H4 (cell line): ENCODE results near the gene RGL4. TPM values are rescaled to one million over a fixed set of nuclear protein-coding genes. Genes with fewer than 3 reads are reported as not detected.

Experiments
- DNase-seq: peaks from one replicate; pipeline ENCODE4 v3.0.0-alpha.2; 2015; ENCODE audit warnings: low spot score
- total RNA-seq: library from RNA; depleted of rRNA; stranded (reverse); fragments of >200 nt; shearing (Covaris generic); gene quantifications from 2 replicates; pipeline ENCODE4 v1.2.3, GENCODE V29; 2014; rRNA removed

Gene RGL4
- total RNA-seq, 1 experiment from 2014 or later = not detected

GRCh38 chr22:23743303-23743705, 52.5 kb downstream of the RGL4 start:
- DNase-seq = no peak

- DNase-seq = no peak
Observed at GRCh38 chr22:23744001-23744400, 53.2 kb downstream of the RGL4 start.

GRCh38 chr22:23744485-23744884, 53.7 kb downstream of the RGL4 start:
- DNase-seq = no peak

- no peak for DNase-seq
Observed at GRCh38 chr22:23745791-23746190, 55.0 kb downstream of the RGL4 start.

Other genes with a start within 250 kb of the RGL4 start
- not detected in 2 replicates for gene IGLL1, start 110.7 kb upstream of the RGL4 start, total RNA-seq
- not detected in 2 replicates for gene DRICH1, start 58.7 kb upstream of the RGL4 start, total RNA-seq
- gene ZNF70, start 60.1 kb downstream of the RGL4 start, total RNA-seq = 1.2 and 1.4 TPM in 2 replicates
- gene VPREB3, start 63.4 kb downstream of the RGL4 start, total RNA-seq = not detected in 2 replicates
- not detected in 2 replicates for gene C22orf15, start 72.0 kb downstream of the RGL4 start, total RNA-seq
- gene CHCHD10, start 77.0 kb downstream of the RGL4 start, total RNA-seq = 0.72 and 14.9 TPM in 2 replicates
- gene MMP11, start 81.8 kb downstream of the RGL4 start, total RNA-seq = 0.35 and 1.4 TPM in 2 replicates
- 50.9 and 61.2 TPM in 2 replicates for gene SMARCB1, start 96.0 kb downstream of the RGL4 start, total RNA-seq
- 0.43 and 1.6 TPM in 2 replicates for gene DERL3, start 148.0 kb downstream of the RGL4 start, total RNA-seq
- 3.2 and 4.6 TPM in 2 replicates for gene SLC2A11, start 166.9 kb downstream of the RGL4 start, total RNA-seq
- gene MIF, start 203.4 kb downstream of the RGL4 start, total RNA-seq = 311 and 336 TPM in 2 replicates